Measurements from ENCODE around the gene RGS7.
"Not testable (repeated sequence)": the region's sequence is repeated elsewhere in the genome, so short reads cannot be mapped to it uniquely, and the experiment has no call there.

RGS7 gene

DNA sequence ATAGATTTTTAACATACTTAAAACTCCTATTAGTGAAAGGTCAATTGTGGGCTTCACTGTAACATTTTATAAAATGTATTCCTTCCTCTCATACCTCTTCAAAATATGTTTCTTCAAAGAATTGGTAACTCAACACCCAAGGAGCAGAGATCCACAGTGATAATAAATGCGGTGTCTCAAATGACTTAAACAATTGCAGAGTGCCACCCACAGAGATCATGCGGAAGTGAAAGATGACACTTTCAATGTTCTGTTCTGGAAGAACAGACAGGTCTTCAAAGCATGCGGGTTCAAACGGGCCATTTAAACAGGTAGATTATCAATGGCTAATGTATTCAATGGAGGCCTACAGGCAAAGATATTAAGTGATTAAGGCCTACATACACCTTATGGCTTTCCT, 588.0 kb downstream of the RGS7 start:
- no peak for DNase-seq

DNA sequence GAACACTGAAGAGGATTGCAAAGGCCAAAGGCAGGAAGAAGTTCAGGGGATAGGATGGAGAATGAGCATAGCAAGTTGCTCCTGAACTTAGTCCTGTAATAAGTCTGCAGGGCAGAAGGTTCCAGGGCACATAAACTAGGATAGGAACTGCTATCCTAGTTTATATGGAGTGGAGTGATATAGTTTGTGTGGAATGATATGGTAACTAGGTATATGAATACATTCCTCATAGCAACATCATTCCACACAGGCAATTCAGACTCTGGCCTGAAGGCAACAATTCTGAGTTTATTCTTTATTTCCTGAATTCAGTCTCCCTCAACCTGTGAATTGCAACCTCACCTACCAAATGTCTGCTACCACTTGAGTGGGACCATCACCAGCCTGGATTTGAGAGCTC, 590.2 kb downstream of the RGS7 start:
- DNase-seq, result no peak

DNA sequence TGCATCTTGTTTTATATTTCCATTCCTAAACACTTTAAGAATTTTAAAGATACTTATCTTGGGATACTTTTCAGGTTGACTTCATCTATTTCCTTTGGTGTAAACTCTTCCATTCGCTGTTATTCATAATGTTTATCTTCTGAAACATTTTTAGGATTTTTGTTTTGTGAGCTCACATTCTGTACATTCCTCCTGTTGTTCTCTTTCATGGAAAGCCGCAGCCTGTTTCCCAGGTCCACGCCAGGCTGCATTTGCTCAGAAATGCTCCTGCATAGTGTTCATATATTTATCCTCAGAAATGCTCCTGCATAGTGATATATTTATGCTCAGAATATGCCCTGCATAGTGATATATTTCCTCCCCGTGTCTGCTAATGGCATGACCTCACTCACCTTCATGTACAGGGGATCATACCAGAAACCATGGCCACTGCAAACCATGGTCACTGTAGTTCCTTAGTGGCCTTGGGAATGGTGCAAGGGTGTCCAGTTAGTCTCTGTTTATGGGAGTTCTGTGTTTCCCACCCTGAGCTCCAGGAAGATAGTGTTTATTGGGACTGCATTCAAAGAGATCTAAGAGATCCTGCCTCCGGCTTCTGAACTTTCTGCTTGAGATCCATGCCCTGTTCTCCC, 591.2 kb downstream of the RGS7 start:
- no peak for DNase-seq

DNA sequence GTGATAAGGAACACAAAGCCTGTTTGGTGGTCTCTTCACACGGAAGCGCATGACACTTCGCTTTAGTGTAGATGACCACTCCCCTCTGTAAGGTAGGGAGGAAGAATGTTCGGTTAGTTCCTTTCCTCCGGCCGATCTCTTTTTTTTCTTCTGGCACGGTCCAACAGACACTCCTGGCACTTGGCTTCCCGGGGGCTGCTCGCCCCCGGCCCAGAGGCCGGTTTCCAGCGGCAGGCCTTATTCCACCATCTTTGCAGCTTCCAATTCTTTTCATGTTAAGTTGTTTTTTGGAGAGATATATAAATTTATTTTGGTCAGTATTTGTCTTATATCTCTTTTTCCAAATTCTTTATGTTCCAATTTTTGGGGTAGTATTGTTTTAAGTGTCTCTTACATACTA, 593.2 kb downstream of the RGS7 start:
- no peak for DNase-seq

DNA sequence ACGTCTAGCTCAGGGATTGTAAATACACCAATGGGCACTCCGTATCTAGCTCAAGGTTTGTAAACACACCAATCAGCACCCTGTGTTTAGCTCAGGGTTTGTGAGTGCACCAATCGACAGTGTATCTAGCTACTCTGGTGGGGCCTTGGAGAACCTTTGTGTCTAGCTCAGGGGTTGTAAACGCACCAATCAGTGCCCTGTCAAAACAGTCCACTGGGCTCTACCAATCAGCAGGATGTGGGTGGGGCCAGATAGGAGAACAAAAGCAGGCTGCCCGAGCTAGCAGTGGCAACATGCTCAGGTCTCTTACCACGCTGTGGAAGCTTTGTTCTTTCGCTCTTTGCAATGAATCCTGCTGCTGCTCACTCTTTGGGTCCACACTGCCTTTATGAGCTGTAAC, 593.9 kb downstream of the RGS7 start:
- not testable (repeated sequence) for DNase-seq

DNA sequence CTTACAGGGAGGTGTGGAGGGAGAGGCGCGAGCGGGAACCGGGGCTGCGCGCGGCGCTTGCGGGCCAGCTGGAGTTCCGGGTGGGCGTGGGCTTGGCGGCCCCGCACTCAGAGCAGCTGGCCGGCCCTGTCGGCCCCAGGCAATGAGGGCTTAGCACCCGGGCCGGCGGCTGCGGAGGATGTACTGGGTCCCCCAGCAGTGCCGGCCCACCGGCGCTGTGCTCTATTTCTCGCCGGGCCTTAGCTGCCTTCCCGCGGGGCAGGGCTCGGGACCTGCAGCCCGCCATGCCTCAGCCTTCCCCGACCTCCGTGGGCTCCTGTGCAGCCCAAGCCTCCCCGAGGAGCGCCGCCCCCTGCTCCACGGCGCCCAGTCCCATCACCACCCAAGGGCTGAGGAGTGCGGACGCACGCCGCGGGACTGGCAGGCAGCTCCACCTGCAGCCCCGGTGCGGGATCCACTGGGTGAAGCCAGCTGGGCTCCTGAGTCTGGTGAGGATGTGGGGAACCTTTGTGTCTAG, 594.5 kb downstream of the RGS7 start:
- DNase-seq, result not testable (repeated sequence)

DNA sequence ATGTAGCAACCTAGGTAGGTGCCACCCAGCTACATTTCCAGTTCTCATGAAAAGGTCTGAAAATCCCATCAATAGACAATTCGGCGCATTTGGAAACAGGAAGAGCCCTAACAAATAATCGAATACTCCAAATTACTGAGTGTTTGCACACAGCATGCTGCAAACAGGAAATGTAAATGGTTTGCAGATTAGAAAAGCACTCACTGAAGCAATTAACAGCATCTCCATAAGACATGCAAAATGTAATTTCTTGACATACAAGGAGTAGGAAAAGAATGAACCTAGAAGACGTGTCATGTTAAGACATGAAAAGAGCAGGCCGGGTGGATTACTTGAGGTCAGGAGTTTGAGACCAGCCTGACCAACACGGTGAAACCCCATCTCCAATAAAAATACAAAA, 598.2 kb downstream of the RGS7 start:
- DNase-seq, result not testable (repeated sequence)

DNA sequence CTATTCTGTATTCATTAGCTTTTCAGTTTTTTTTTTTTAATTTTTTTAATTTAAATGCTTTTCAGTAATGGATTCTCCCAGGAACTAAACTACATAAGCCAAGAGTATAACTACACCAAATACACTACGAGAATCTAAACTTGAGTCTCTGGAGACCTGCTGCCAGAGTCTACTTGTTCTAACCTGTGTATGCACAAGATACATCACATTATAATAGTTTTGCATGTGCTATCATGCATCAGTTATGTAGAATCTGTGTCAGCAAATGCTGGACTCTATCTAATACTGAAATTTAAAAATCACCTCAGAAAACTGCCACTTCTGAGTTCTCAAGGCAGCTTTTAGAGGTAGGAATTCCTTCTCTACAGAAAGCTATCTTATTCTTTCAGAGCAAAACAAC, 598.7 kb downstream of the RGS7 start:
- DNase-seq, result no peak

DNA sequence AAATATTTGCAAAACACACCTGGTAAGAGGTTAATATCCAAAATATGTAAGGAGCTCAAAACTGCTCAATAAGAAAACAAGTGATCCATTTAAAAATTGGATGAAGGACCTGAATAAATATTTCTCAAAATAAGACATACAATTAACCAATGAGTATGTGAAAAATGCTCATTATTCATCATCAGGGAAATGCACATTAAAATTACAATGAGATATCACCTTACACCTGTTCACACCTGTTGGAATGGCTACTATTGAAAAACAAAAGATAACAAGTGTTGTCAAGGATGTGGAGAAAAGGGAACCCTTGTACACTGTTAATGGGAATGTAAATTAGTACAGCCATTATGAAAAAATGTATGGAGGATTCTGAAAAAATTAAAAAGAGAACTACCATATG, 609.1 kb downstream of the RGS7 start:
- no peak for DNase-seq

DNA sequence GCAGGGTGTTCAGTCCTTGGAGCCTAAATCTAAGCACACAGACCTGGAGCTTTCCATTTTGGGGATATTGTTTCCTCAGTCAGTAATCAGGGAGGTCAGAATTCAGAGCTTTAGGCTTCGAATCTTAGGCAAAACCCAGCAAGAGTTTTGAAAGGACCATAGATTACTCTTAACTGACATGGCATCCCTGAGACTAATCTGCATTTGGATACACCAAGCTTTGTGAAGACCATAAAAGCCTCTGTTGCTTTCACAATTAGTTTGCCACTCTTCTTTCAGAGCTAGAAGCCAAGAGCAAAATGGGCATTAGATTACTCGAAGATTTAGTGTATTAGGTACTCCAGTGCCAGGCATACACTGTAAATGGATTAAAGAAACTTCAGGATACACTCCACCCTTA, 613.3 kb downstream of the RGS7 start:
- no peak for DNase-seq

DNA sequence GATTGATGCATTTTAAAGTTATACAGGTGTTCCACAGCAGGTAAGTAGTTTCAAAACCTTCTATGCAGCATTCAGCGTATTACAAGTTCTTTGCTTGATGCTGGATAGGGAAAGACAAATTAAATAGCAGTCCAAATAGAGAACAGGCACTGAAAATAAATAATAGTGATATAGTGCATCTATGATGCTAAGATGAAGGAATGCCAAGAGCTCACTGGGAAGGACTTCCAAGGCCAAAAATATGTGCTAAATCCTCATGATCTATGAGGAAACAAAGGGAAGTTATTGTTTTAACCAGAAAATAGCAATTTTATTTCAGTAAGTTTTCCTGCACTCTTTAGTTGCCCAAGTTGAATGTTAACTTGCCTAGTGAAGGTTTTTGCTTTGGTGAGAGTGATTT, 617.3 kb downstream of the RGS7 start:
- no peak for DNase-seq

DNA sequence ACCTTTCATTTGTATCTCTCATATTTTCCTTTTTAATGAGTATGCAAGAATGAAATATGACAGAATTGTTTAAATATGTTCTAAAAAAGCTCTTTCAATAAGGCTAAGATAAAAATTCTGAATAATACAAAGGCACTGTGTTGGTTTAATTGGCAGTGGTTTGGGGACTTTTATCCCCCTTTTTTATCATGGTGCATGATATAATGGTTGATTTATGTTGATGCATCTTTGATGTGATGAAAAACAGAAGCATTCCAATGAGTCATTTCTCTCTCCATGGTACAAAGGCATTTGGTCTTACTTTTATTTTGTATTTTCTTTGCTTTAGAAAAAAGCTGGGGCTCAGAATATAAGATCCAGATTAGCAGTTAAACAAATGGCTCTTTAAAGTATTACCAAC, 617.9 kb downstream of the RGS7 start:
- no peak for DNase-seq

DNA sequence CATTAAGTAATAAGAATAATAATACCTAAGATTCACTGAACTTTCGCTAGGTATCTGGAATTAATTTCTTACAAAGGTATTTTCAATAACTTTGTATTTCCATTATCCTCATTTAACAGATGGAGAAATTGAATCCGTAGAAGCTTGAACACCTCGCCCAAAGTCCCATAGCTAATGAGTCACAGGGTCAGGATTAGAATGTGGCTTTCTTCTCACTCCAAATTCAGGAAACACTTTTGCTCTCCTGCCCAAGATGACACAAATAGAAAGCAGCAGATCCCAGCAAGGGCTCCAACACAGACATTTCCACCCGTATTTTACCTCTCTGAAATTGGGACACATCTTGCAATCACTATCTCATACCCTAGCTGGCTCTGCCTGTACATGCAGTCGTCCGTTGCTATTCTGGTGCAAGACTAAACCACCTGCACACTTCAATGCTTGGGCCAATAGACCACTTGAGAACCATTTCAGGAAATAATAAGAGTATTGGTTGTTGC, 619.2 kb downstream of the RGS7 start:
- DNase-seq, result no peak

DNA sequence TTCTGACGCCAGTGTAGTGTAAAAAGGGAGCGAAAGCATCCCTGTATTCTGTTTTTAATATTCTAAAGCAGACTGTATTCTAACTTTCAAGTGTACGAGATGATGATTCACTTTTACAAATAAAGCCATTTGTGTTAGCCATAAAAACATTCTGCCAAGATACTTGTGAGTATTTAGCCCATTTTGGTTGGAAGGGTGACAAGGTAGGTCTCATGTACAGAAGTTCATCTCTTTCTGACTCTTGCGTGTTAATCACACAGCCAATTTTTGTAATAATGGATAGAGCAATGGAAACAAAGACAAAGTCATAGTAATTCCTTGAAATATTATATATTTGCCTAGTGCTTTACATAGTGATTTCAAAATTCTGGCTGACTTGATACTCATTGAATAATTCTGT, 619.7 kb downstream of the RGS7 start:
- no peak for DNase-seq

DNA sequence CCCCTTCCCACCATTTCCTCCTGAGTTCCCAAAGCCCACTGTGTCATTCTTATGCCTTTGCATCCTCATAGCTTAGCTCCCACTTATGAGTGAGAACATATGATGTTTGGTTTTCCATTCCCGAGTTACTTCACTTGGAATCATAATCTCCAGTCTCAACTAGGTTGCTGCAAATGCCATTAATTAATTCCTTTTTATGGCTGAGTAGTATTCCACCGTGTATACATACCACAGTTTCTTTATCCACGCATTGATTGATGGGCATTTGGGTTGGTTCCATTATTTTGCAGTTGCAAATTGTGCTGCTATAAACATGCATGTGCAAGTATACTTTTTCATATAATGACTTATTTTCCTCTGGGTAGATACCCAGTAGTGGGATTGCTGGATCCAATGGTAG, 622.3 kb downstream of the RGS7 start:
- not testable (repeated sequence) for DNase-seq

DNA sequence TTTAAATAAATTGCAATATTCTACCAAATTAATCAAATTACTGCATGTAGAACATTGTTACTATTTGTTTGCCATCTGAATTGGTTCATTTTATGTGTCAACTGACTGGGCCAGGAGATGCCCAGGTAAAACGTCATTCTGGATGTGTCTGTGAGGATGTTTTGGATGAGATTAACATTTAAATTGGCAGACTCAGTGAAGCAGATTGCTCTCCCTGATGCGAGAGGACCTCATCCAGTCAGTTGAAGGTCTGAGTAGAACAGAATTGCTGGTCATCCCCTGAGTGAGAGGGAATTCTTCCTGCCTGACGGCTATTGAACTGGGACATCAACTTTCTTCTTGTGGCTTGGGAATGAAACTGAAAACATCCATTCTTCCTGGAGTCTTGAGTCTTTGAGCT, 623.0 kb downstream of the RGS7 start:
- DNase-seq, result no peak

DNA sequence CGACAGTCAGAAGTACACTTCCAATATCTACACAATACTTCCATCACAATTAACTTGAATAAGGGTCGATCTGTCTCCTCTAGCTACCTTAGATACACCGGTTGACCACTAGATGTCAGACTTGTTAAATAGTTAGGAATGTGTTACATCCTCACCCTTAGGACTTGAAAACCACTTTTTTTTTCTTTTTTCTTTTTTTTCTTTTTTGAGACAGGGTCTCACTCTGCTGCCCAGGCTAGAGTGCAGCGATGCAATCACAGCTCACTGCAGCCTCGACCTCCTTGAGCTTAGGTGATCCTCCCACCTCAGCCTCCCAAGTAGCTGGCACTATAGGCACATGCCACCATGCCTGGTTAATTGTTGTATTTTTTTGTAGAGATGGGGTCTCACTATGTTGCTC, 624.6 kb downstream of the RGS7 start:
- peak; percentile 6 for DNase-seq
